Femur (tissue), 1 donor: ENCODE results near the gene MRM1.
A peak's percentile ranks its signal among the peaks of the same experiment; 100 is the strongest.

Experiments
- DNase-seq: peaks from one replicate; pipeline ENCODE4 v3.0.0-alpha.2; 2017

The MRM1 gene

GRCh38 chr17:36601303-36602029, at the start of gene MRM1:
Gene MRM1, plus strand, starts transcription at chr17:36601583. Its CDS starts 228 bp downstream, at chr17:36601811.
- DNase-seq: peak; percentile 95

- DNase-seq: no peak
These were observed 47.9 kb upstream of the MRM1 start for GRCh38 chr17:36553459-36553858.

GRCh38 chr17:36566081-36566480, 35.3 kb upstream of the MRM1 start:
- DNase-seq: no peak

- DNase-seq: no peak
These were observed 26.4 kb upstream of the MRM1 start for GRCh38 chr17:36575028-36575427.

GRCh38 chr17:36576793-36577192, 24.6 kb upstream of the MRM1 start:
- DNase-seq: no peak

- no peak for DNase-seq
These were observed 22.7 kb upstream of the MRM1 start for GRCh38 chr17:36578671-36579070.

GRCh38 chr17:36583787-36584186, 17.6 kb upstream of the MRM1 start:
- DNase-seq: no peak

GRCh38 chr17:36586138-36586537, 15.2 kb upstream of the MRM1 start:
- DNase-seq: no peak

- no peak for DNase-seq
These were observed 11.3 kb upstream of the MRM1 start for GRCh38 chr17:36590082-36590481.

- DNase-seq: peak; percentile 87
These were observed 9.7 kb upstream of the MRM1 start, which contains the start of gene DHRS11 for GRCh38 chr17:36591434-36592315. Gene DHRS11, plus strand, starts transcription at chr17:36591879. Its CDS starts 131 bp downstream, at chr17:36592010.

- no peak for DNase-seq
These were observed 9.1 kb upstream of the MRM1 start for GRCh38 chr17:36592316-36592715.

- no peak for DNase-seq
These were observed 8.6 kb upstream of the MRM1 start for GRCh38 chr17:36592716-36593321.

GRCh38 chr17:36593656-36594316, 7.6 kb upstream of the MRM1 start:
- DNase-seq: no peak

- no peak for DNase-seq
These were observed 6.6 kb upstream of the MRM1 start for GRCh38 chr17:36594626-36595401.

- DNase-seq: no peak
These were observed 4.2 kb upstream of the MRM1 start for GRCh38 chr17:36597226-36597625.

- no peak for DNase-seq
These were observed 3.3 kb upstream of the MRM1 start for GRCh38 chr17:36597866-36598777.

GRCh38 chr17:36598951-36599401, 2.4 kb upstream of the MRM1 start:
- no peak for DNase-seq

GRCh38 chr17:36599546-36600250, 1.7 kb upstream of the MRM1 start:
- no peak for DNase-seq

GRCh38 chr17:36600465-36600864, 918 bp upstream of the MRM1 start:
- DNase-seq: no peak

GRCh38 chr17:36600936-36601302, 464 bp upstream of the MRM1 start:
- DNase-seq: no peak
